Right ventricle myocardium inferior (tissue), 1 donor: Measurements from ENCODE around the gene ADPGK. TPM values are rescaled to one million over a fixed set of nuclear protein-coding genes. Genes with fewer than 3 reads are reported as not detected.
"Not testable (repeated sequence)": the region's sequence is repeated elsewhere in the genome, so short reads cannot be mapped to it uniquely, and the experiment has no call there.

Source experiments
- ATAC-seq: fragments of 200-7000 bp; cut with Tn5 transposase; one replicate; pipeline ENCODE4 v1.9.1; 2020; ENCODE audit warnings: mild to moderate bottlenecking, moderate library complexity
- DNase-seq: peaks from one replicate; pipeline ENCODE4 v3.0.0; 2021; ENCODE audit errors: missing footprints
- intact Hi-C: fragments of 100-400 bp; cut with DNase I; formaldehyde crosslinking; loops from one replicate; pipeline ENCODE4 v1.11.0; 2022
- total RNA-seq: library from RNA; stranded (reverse); fragmentation: NEBNext Ultra II Directional; extraction: Animal tissue kit (Norgen Biotek cat#: 25700); gene quantifications from one replicate; pipeline ENCODE4 v1.2.1, GENCODE V29; 2021
- donor health status: DM: no; HTN: yes; CAD: no; lungs with severe emphysema.

The ADPGK gene
- total RNA-seq, 1 donor from 2014 or later, result 11.4 TPM

DNA sequence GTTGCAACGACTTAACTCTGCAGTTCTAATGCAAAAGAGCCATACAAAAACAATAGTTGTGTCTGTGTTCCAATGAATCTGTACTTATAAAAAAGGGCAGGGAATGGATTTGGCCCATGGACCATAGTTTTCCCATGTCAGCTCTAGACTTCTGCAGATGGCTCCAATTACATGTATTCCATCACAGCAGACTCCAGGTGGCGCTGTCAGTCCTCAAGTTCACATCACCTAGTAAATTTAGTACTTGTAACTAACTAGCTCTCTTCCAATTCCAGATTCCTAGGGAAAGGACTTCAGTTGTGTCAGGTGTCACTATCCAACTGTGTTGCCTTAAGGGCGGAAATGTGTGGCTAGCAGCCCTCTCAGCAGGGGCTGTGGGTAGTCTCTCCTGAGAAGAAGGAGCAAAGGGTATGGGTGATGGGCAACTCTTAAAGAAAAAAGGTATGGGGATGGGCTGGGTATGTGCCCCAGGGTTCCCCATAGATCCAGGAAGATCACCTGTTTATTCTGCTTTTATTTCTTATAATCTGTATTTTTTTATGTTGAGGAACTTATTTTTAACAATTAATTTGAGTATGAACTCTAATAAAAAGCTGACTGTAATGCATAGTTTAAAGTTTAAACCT, 61.4 kb downstream of the ADPGK start:
- ATAC-seq, result peak; percentile 39
- intact Hi-C loops, result loop anchor here (5.0 to 10.0 kb wide), 2 partner anchors 360 to 553 kb away; no protein-coding TSS in a partner anchor
- no peak for DNase-seq

GRCh38 chr15:72708551-72709303, 74.8 kb downstream of the ADPGK start:
- DNase-seq, ATAC-seq, intact Hi-C loops: not testable (repeated sequence)

DNA sequence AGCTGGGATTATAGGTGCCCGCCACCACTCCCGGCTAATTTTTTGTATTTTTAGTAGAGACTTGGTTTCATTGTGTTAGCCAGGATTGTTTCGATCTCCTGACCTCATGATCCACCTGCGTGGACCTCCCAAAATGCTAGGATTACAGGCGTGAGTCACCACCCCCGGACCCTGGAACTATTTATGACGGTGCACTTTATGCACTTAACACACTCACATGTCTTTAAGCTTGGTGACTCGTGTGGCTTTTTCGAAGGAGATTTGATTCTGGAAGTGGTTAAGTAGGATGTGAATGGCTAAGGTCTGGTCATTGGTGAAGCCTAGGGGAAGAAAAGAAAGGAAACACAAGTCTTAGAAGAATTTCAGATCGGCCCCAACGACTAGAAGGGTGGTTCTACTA, 77.3 kb downstream of the ADPGK start:
- intact Hi-C loops, result no loop called here
- no peak for DNase-seq
- ATAC-seq, result no peak

Other genes starting within 250 kb of the ADPGK start
- not detected for gene GOLGA6B, start 129.1 kb downstream of the ADPGK start, total RNA-seq
- not detected for gene HIGD2B, start 97.6 kb downstream of the ADPGK start, total RNA-seq
- gene BBS4, start 97.6 kb downstream of the ADPGK start, total RNA-seq, result 17.9 TPM